Kasumi-1 (cell line): Measurements from ENCODE around the gene NADK.
A peak's percentile ranks its signal among the peaks of the same experiment; 100 is the strongest.

Source experiments
- DNase-seq, 2 experiments: peaks; one replicate each; lab custom pipeline; 2025; lab: John Stamatoyannopoulos, UW

Gene NADK

DNA sequence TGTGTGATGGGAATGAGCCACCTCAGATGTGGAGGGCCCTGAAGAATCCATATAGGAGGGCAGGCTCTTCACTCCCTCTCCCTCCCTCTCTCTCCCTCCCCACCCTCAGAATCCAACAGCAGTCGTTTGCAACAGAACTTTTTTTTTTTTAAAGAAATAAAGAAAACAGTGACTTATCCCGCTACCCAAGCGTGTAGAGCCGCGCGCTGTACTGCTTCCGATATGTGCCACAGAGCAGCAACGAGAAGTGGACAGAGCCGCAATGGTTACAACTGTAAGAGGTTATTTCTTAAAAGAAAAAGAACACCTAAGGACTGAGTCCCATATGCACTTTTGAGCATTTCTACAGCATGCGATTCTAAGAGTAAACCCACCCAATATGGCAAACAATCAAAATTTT is 7.4 kb upstream of the NADK start:
- DNase-seq: no peak

GRCh38 chr1:1784933-1785332 is 6.7 kb upstream of the NADK start:
- no peak for DNase-seq

DNA sequence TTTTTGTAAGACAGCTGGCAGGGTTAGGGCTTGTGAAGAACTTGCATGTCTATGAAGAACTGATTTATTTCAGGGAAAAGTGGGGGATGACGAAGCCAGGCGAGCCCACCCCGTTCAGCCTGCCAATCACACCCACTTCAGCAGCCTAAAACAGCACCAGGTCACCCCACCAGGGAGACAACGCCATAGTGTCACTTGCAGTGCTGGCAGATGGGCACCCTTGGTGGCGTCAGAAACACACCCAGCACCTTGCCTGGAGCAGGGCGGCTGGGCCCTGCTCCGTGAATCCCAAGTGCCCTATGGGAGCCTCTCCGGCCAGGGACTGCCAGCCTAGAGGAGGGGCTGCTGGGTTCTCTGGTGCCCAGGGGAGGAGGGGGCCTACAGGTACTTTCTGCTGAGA is 5.0 kb upstream of the NADK start:
- no peak for DNase-seq

DNA sequence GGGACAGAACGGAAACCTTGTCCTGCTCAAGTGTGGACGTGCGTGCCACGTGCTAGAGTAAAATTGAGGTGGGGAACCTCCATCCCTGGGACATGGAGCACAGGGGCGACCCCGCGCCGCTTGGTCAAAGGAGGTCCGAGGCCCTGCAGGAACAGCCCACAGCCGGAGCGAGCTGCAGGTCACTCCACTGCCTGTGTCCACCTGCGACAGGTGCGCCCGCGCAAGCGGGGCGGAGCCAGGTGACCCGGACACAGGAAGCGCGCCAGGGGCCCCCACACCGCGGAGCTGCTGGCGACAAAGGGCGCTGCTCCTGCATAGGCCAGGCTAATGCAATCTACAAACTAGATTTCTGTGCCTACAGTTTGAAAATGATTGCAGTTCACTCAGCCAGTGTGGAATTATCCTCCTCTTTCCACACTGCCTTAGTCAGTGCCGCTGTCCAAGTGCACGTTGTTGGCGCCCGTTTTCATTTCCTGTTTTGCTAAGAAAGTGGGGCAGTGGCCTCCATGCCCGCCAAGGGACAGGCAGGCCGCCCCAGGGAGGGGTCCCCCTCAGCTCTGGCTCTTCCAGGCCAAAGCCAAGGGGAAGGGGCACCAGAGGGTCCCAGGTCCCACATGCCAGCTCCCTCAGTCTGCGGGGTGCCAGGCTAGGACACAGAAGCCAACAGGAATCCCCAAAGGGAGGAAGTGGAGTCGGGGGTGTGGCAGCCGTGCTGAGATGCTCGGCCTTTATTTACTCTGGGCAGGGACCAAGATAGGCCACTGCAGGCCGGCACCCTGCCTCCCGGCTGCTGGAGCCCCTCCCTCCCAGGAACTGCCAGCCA is 4.3 kb upstream of the NADK start:
- DNase-seq: peak in 1 of 2 experiments; percentile 17

DNA sequence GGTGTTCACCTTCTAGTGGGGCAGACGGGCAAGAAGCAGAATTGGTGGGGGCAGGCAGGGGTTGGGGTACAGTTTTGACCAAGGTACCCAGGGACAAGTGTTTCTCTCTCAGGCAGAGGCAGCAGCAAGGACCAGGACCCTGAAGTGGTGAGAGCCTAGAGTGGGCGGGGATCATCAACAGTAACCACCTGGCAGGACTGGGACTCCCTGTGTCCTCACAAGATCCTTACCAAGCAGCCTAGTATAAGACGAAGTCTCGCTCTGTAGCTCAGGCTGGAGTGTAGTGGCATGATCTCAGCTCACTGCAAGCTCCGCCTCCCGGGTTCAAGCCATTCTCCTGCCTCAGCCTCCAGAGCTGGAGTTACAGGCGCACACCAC is 3.2 kb upstream of the NADK start:
- DNase-seq: no peak

GRCh38 chr1:1780598-1781525 is 2.6 kb upstream of the NADK start:
- no peak for DNase-seq

GRCh38 chr1:1779691-1780597 is 1.7 kb upstream of the NADK start:
- DNase-seq: peak; percentile 91 to 93

DNA sequence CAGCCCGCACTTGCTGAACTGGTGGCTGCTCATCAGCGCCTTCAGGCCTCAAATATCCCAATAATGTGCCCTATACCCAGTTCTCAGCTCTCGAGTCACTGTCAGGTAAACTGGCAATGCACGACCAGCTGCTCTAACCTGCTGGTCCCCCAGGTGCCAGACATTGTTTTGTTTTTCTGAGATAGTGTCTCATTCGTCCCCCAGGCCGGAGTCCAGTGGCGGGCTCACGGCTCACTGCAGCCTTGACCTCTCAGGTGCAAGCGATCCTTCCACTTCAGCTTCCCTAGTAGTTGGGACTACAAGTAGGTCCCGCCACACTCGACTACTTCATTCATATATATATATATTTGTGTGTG is 1.0 kb upstream of the NADK start:
- DNase-seq: no peak

- peak; percentile 43 to 58 for DNase-seq
Observed at GRCh38 chr1:1778663-1779319, 521 bp upstream of the NADK start.

DNA sequence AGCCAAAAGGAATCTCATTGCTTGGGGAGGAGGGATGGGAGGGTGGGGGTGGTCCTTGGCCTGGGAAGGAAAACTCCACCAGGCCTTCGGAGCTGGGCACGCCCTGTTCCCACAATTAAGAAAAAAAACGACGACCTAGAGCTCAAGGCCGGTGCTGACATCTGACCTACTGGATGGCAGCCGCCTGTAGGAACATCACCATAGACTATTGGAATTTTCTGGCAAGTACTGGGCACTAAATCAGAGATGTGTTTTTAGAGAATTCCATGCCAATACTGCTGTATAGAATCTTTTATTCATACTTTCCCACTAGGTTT is 729 bp downstream of the NADK start:
- peak in 1 of 2 experiments; percentile 16 for DNase-seq

GRCh38 chr1:1776672-1777582 is 1.3 kb downstream of the NADK start:
- no peak for DNase-seq

DNA sequence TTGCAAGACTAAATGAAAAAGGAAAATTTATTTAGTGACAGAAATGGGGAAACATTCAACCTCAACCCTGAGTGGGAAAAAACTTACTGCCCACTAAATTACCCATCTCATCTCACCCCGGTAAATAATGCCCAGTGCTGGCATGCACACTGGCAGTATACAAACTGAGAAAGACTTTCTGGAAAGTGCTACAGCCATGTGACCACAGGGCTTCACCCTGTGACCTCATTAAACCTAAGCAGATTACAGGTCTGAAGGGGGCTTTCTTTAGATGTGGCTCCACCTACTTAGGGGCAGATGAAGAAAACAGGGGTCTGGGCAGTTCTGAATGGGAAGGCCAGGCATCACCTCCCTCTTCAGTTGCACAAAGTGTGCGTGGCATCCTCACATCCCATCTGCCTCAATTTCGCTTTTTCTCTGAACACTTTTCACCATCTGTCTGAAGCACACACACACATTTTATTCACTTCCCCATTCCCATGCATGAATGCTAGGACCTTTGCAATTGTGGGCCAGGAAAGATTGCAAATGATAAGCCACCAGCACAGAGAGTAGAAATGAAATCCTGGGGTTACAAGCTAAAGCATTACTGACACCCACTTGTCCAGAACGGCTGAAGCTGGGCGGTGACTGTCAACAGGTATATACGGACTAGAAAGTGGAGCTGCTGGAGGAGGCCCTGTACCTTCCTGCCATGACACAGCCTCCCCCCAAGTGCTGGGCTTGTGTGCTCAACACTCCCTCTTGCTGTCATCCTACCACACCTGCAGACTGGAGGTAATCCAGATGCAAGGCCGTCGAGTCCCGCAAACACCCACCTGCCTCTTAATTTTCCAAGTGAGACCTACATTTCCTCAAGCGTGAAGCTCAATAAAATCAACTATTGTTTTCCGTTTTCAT is 2.7 kb downstream of the NADK start:
- DNase-seq: peak; percentile 77 to 82

- no peak for DNase-seq
Observed at GRCh38 chr1:1773874-1774273, 4.4 kb downstream of the NADK start.

DNA sequence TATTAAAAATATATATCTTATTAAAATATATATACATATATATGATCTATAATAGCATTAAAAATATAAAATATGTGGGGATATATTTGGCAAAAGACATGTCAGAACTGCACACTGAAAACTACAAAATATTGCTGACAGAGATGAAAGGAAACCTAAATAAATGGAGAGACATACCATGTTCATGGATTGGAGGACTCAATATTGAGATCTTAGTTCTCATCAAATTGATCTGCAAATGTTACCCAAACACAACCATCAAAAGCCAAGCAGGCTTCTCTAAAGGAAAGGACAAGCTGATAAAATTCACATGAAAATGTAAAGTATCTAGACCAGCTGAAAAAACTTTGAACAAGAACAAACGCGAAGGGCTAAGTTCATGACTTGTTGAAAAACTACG is 7.2 kb downstream of the NADK start:
- no peak for DNase-seq

DNA sequence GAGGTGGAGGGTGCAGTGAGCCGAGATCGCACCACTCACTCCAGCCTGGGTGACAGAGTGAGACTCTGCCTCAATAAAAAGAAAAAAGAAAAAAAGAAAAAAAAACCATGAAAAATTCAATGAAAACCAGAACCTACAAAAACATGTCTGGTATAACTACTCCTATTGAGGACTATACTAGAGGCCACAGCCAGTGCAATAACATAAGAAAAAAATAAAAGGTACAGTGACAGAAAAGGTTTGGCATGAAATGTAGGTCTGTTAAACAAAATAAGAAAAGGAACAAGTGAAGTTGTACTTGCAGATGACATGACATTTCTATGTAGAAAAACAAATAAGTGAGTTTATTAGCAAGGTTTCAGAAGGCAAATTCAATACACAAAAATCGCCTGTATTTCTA is 8.2 kb downstream of the NADK start:
- no peak for DNase-seq

DNA sequence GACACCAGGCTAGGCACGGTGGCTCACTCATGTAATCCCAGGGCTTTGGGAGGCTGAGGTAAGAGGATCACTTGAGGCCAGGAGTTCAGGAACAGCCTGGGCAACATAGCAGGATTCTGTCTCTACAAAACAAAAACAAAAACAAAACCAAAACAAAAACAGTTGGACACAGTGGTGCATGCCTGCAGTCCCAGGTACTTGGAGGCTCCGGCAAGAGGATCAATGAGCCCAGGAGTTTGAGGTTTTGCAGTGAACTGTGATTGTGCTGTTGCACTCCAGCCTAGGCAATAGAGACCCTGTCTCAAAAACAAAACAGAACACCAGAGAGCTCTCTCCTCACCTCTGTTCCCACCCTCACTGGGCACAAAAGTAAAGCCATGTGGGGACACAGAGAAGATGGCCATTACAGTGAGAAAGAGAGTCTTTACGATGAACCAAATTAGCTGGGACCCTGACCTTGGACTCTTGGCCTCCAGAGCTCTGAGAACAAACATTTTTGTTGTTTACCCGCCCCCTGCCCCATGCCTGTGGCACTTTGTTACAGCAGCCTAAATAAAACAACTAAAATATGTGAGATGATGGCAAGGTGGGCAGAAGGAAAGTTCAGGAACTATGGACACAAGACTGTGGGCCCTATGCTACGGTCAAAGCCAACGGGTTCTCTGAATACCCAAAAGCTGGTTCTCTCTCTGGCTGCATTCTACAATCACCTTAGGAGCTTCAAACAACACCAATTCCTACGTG is 9.8 kb downstream of the NADK start:
- no peak for DNase-seq

- DNase-seq: no peak
Observed at GRCh38 chr1:1764876-1765470, 13.3 kb downstream of the NADK start.
